GM19328 (cell line): Measurements from ENCODE around the gene RBL1.
"Not testable (repeated sequence)": the region's sequence is repeated elsewhere in the genome, so short reads cannot be mapped to it uniquely, and the experiment has no call there.

Experiments used
- ATAC-seq: cut with Tn5 transposase; IDR thresholded peaks from one replicate; pipeline ENCODE4 v1.9.1; 2021; ENCODE audit warnings: mild to moderate bottlenecking, moderate library complexity; ENCODE audit not compliant: unreplicated experiment

The RBL1 gene

GRCh38 chr20:37077009-37077408, 18.8 kb downstream of the RBL1 start:
- no peak for ATAC-seq

GRCh38 chr20:37075932-37076685, 19.7 kb downstream of the RBL1 start:
- ATAC-seq = no peak

GRCh38 chr20:37072293-37073196, 23.3 kb downstream of the RBL1 start:
- ATAC-seq = no peak

GRCh38 chr20:37071481-37071911, 24.3 kb downstream of the RBL1 start:
- ATAC-seq = no peak

- not testable (repeated sequence) for ATAC-seq
These were observed 26.2 kb downstream of the RBL1 start for GRCh38 chr20:37069563-37069962.

GRCh38 chr20:37066168-37066567, 29.6 kb downstream of the RBL1 start:
- no peak for ATAC-seq

- no peak for ATAC-seq
These were observed 40.5 kb downstream of the RBL1 start for GRCh38 chr20:37055276-37055675.

GRCh38 chr20:37053230-37053950, 42.4 kb downstream of the RBL1 start:
- no peak for ATAC-seq

GRCh38 chr20:37042986-37043972, 52.5 kb downstream of the RBL1 start:
- peak; percentile 41 for ATAC-seq

GRCh38 chr20:37039366-37039765, 56.4 kb downstream of the RBL1 start:
- not testable (repeated sequence) for ATAC-seq

GRCh38 chr20:37032077-37032476, 63.7 kb downstream of the RBL1 start:
- no peak for ATAC-seq

- no peak for ATAC-seq
These were observed 75.2 kb downstream of the RBL1 start for GRCh38 chr20:37020636-37021035.

GRCh38 chr20:37012631-37013030, 83.2 kb downstream of the RBL1 start:
- ATAC-seq = not testable (repeated sequence)

- ATAC-seq = not testable (repeated sequence)
These were observed 83.9 kb downstream of the RBL1 start for GRCh38 chr20:37011858-37012257.

GRCh38 chr20:37011147-37011546, 84.7 kb downstream of the RBL1 start:
- ATAC-seq = no peak

- ATAC-seq = no peak
These were observed 87.7 kb downstream of the RBL1 start for GRCh38 chr20:37007898-37008649.

- ATAC-seq = not testable (repeated sequence)
These were observed 90.5 kb downstream of the RBL1 start for GRCh38 chr20:37005062-37005942.

- ATAC-seq = not testable (repeated sequence)
These were observed 94.2 kb downstream of the RBL1 start for GRCh38 chr20:37001634-37002033.
